WTC11 (cell line): ENCODE measurements around the gene CELSR1.

Source experiments
- CBFB ChIP-seq: sonication (generic); formaldehyde crosslinking; IDR thresholded peaks from 2 replicates; pipeline ENCODE4 v1.8.1; 2022; ENCODE audit warnings: mild to moderate bottlenecking, low read depth, missing genetic modification reagents
- CREB1 ChIP-seq: sonication (generic); formaldehyde crosslinking; IDR thresholded peaks from 2 replicates; pipeline ENCODE4 v1.8.0; 2023; ENCODE audit warnings: mild to moderate bottlenecking, missing genetic modification reagents
- GRHL2 ChIP-seq: fragments of 250-450 bp; sonication (Bioruptor Pico); IDR thresholded peaks from 2 replicates; pipeline ENCODE4 v1.8.0; 2022; ENCODE audit warnings: mild to moderate bottlenecking, moderate library complexity; ENCODE audit not compliant: insufficient replicate concordance, severe bottlenecking
- IRF2 ChIP-seq: sonication (generic); formaldehyde crosslinking; IDR thresholded peaks from 2 replicates; pipeline ENCODE4 v1.8.0; 2022; ENCODE audit warnings: low read depth, missing genetic modification reagents, borderline replicate concordance
- JAZF1 ChIP-seq: fragments of 250-450 bp; sonication (Bioruptor Pico); IDR thresholded peaks from 2 replicates; pipeline ENCODE4 v1.9.0; 2021; ENCODE audit warnings: moderate library complexity, mild to moderate bottlenecking, inconsistent platforms
- JUN ChIP-seq: sonication (generic); formaldehyde crosslinking; IDR thresholded peaks from 2 replicates; pipeline ENCODE4 v1.8.0; 2023; ENCODE audit warnings: mild to moderate bottlenecking, missing genetic modification reagents
- SP1 ChIP-seq: sonication (generic); formaldehyde crosslinking; conservative IDR thresholded peaks from 2 replicates; pipeline ENCODE4 v1.8.1; 2022; ENCODE audit warnings: missing genetic modification reagents
- TEAD1 ChIP-seq: sonication (generic); formaldehyde crosslinking; IDR thresholded peaks from 2 replicates; pipeline ENCODE4 v1.8.0; 2022; ENCODE audit warnings: mild to moderate bottlenecking, missing genetic modification reagents
- ZNF138 ChIP-seq: sonication (generic); formaldehyde crosslinking; conservative IDR thresholded peaks from 2 replicates; pipeline ENCODE4 v1.8.1; 2022; ENCODE audit warnings: mild to moderate bottlenecking, moderate library complexity, missing genetic modification reagents
- ZNF416 ChIP-seq: fragments of 250-450 bp; sonication (Bioruptor Pico); IDR thresholded peaks from 2 replicates; pipeline ENCODE4 v1.9.0; 2021; ENCODE audit warnings: mild to moderate bottlenecking, inconsistent platforms
- ZNF423 ChIP-seq: fragments of 250-450 bp; sonication (Bioruptor Pico); IDR thresholded peaks from 2 replicates; pipeline ENCODE4 v2.1.2; 2022; ENCODE audit warnings: mild to moderate bottlenecking, moderate library complexity
- TF ChIP-seq, protein P1 (sequence below): fragments of 200-600 bp; IDR thresholded peaks from 2 replicates; pipeline ENCODE4 v1.8.0; 2022; ENCODE audit warnings: antibody characterized with exemption
- TF ChIP-seq, protein P2 (sequence below): sonication (generic); formaldehyde crosslinking; IDR thresholded peaks from 2 replicates; pipeline ENCODE4 v1.8.0; 2022; ENCODE audit warnings: mild to moderate bottlenecking, missing genetic modification reagents
- TF ChIP-seq, protein P3 (sequence below): sonication (generic); formaldehyde crosslinking; IDR thresholded peaks from 2 replicates; pipeline ENCODE4 v1.8.1; 2023; ENCODE audit warnings: mild to moderate bottlenecking, missing genetic modification reagents, borderline replicate concordance

DNA sequence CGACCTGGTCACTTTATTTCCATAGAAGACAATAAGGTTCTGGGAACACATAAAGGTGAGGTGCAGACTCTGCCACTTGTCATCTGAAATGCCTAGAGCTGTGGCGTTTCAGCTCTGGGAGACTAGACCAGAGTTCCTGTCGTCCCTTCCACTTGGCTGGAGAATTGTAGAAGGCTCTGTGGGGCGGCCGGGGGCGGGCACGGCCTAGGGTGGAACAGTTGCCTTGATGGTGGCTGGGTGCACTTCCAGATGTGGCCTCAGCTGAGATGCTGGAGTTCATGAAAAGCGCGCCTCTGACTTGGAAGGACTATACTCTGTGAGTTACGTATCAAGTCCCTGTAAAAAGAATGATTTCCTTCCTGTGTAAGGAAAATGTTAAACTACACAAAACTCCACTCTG, 185.1 kb downstream of the CELSR1 start:
- TF ChIP-seq ZNF423 (CRISPR knock-in tag) (no peak), CBFB (CRISPR knock-in tag) (no peak), ZNF416 (CRISPR knock-in tag) (no peak), JUN (CRISPR knock-in tag) (no peak), JAZF1 (CRISPR knock-in tag) (no peak), CREB1 (no peak), GRHL2 (CRISPR knock-in tag) (no peak), ZNF138 (CRISPR knock-in tag) (no peak), IRF2 (CRISPR knock-in tag) (no peak), SP1 (CRISPR knock-in tag) (no peak), TEAD1 (no peak)
- TF ChIP-seq, protein P1, sequence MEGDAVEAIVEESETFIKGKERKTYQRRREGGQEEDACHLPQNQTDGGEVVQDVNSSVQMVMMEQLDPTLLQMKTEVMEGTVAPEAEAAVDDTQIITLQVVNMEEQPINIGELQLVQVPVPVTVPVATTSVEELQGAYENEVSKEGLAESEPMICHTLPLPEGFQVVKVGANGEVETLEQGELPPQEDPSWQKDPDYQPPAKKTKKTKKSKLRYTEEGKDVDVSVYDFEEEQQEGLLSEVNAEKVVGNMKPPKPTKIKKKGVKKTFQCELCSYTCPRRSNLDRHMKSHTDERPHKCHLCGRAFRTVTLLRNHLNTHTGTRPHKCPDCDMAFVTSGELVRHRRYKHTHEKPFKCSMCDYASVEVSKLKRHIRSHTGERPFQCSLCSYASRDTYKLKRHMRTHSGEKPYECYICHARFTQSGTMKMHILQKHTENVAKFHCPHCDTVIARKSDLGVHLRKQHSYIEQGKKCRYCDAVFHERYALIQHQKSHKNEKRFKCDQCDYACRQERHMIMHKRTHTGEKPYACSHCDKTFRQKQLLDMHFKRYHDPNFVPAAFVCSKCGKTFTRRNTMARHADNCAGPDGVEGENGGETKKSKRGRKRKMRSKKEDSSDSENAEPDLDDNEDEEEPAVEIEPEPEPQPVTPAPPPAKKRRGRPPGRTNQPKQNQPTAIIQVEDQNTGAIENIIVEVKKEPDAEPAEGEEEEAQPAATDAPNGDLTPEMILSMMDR, result no peak
- TF ChIP-seq, protein P2, sequence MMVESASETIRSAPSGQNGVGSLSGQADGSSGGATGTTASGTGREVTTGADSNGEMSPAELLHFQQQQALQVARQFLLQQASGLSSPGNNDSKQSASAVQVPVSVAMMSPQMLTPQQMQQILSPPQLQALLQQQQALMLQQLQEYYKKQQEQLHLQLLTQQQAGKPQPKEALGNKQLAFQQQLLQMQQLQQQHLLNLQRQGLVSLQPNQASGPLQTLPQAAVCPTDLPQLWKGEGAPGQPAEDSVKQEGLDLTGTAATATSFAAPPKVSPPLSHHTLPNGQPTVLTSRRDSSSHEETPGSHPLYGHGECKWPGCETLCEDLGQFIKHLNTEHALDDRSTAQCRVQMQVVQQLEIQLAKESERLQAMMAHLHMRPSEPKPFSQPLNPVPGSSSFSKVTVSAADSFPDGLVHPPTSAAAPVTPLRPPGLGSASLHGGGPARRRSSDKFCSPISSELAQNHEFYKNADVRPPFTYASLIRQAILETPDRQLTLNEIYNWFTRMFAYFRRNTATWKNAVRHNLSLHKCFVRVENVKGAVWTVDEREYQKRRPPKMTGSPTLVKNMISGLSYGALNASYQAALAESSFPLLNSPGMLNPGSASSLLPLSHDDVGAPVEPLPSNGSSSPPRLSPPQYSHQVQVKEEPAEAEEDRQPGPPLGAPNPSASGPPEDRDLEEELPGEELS (CRISPR knock-in tag), result no peak
- TF ChIP-seq, protein P3, sequence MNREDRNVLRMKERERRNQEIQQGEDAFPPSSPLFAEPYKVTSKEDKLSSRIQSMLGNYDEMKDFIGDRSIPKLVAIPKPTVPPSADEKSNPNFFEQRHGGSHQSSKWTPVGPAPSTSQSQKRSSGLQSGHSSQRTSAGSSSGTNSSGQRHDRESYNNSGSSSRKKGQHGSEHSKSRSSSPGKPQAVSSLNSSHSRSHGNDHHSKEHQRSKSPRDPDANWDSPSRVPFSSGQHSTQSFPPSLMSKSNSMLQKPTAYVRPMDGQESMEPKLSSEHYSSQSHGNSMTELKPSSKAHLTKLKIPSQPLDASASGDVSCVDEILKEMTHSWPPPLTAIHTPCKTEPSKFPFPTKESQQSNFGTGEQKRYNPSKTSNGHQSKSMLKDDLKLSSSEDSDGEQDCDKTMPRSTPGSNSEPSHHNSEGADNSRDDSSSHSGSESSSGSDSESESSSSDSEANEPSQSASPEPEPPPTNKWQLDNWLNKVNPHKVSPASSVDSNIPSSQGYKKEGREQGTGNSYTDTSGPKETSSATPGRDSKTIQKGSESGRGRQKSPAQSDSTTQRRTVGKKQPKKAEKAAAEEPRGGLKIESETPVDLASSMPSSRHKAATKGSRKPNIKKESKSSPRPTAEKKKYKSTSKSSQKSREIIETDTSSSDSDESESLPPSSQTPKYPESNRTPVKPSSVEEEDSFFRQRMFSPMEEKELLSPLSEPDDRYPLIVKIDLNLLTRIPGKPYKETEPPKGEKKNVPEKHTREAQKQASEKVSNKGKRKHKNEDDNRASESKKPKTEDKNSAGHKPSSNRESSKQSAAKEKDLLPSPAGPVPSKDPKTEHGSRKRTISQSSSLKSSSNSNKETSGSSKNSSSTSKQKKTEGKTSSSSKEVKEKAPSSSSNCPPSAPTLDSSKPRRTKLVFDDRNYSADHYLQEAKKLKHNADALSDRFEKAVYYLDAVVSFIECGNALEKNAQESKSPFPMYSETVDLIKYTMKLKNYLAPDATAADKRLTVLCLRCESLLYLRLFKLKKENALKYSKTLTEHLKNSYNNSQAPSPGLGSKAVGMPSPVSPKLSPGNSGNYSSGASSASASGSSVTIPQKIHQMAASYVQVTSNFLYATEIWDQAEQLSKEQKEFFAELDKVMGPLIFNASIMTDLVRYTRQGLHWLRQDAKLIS (CRISPR knock-in tag), result no peak
